Hepatocyte (in vitro differentiated cells): ENCODE results near the gene NUDT17. TPM values are rescaled to one million over a fixed set of nuclear protein-coding genes. Genes with fewer than 3 reads are reported as not detected.
"Not testable (repeated sequence)": the region's sequence is repeated elsewhere in the genome, so short reads cannot be mapped to it uniquely, and the experiment has no call there.

Experiments used
- DNase-seq: peaks from one replicate; pipeline ENCODE4 v3.0.0-alpha.2; 2016; ENCODE audit warnings: low spot score
- H2AFZ ChIP-seq: fragments of 200-600 bp; sonication (generic); 2 replicates; pipeline ENCODE4 v1.6.0; 2016; ENCODE audit warnings: antibody characterized with exemption, mild to moderate bottlenecking
- H3K27ac ChIP-seq: fragments of 200-600 bp; sonication (generic); 2 replicates; pipeline ENCODE4 v1.5.1; 2016; ENCODE audit warnings: mild to moderate bottlenecking
- H3K27me3 ChIP-seq: fragments of 200-600 bp; sonication (generic); 2 replicates; pipeline ENCODE4 v1.6.1; 2016
- H3K36me3 ChIP-seq: fragments of 200-600 bp; sonication (generic); replicated peaks from 2 replicates; pipeline ENCODE4 v1.5.1; 2016; ENCODE audit warnings: low read depth; ENCODE audit not compliant: insufficient read depth
- H3K4me1 ChIP-seq: fragments of 200-600 bp; sonication (generic); 2 replicates; pipeline ENCODE4 v1.5.1; 2016; ENCODE audit warnings: mild to moderate bottlenecking, moderate library complexity; ENCODE audit not compliant: insufficient read depth
- H3K4me2 ChIP-seq: fragments of 200-600 bp; sonication (generic); 2 replicates; pipeline ENCODE4 v1.6.0; 2016
- H3K4me3 ChIP-seq: fragments of 200-600 bp; sonication (generic); 2 replicates; pipeline ENCODE4 v1.5.1; 2016; ENCODE audit warnings: mild to moderate bottlenecking
- H3K79me2 ChIP-seq: fragments of 200-600 bp; sonication (generic); 2 replicates; pipeline ENCODE4 v1.6.0; 2017; ENCODE audit warnings: mild to moderate bottlenecking
- H3K9me2 ChIP-seq: fragments of 200-600 bp; sonication (generic); replicated peaks from 2 replicates; pipeline ENCODE4 v1.6.0; 2017; ENCODE audit warnings: mild to moderate bottlenecking; ENCODE audit not compliant: insufficient read depth
- H3K9me3 ChIP-seq: fragments of 200-600 bp; sonication (generic); 2 replicates; pipeline ENCODE4 v1.5.1; 2016; ENCODE audit warnings: low read depth, mild to moderate bottlenecking
- H4K20me1 ChIP-seq: fragments of 200-600 bp; sonication (generic); 2 replicates; pipeline ENCODE4 v1.6.0; 2016; ENCODE audit warnings: mild to moderate bottlenecking; ENCODE audit not compliant: insufficient read depth, poor library complexity, severe bottlenecking
- CTCF ChIP-seq: fragments of 200-600 bp; sonication (generic); IDR thresholded peaks from 2 replicates; pipeline ENCODE4 v1.5.1; 2016; ENCODE audit warnings: antibody characterized with exemption, mild to moderate bottlenecking; ENCODE audit not compliant: poor library complexity
- EZH2 ChIP-seq: fragments of 200-600 bp; sonication (generic); IDR thresholded peaks from 2 replicates; pipeline ENCODE4 v1.6.1; 2016; ENCODE audit warnings: antibody characterized with exemption, mild to moderate bottlenecking, borderline replicate concordance
- EZH2phosphoT487 ChIP-seq: fragments of 200-600 bp; sonication (generic); IDR thresholded peaks from one replicate; pipeline ENCODE4 v1.6.1; 2018; ENCODE audit warnings: antibody characterized with exemption, mild to moderate bottlenecking, low read depth, moderate library complexity; ENCODE audit not compliant: unreplicated experiment, severe bottlenecking
- WGBS: methylation state at CpG from one replicate; pipeline ENCODE4 v1.1.6; 2016; ENCODE audit warnings: low lambda C conversion rate; ENCODE audit errors: missing lambda C conversion rate; 5-methylcytosine and 5-hydroxymethylcytosine counted together
- polyA plus RNA-seq: library from polyadenylated mRNA; unstranded; fragments of >200 nt; fragmentation: Nextera tagmentation; extraction: Ambion mirVana; gene quantifications from 2 replicates; pipeline ENCODE4 v1.2.1, GENCODE V29; 2016
- total RNA-seq: library from RNA; depleted of rRNA; stranded (reverse); fragments of >200 nt; gene quantifications from 2 replicates; pipeline ENCODE4 v1.2.3, GENCODE V29; 2014

NUDT17 gene
- total and polyA plus RNA-seq, 2 experiments from 2014 or later: 1.3 to 5.2 TPM

- Histone ChIP-seq H4K20me1 (no peaks in the 10 kb centered on the region), H3K9me2 (no peaks in the 10 kb centered on the region), H3K27ac (no peak overlapping the region), H2AFZ (no peak overlapping the region), H3K27me3 (no peaks in the 10 kb centered on the region), H3K79me2 (peaks cover 29% of the 10 kb centered on the region), H3K36me3 (peaks cover 4% of the 10 kb centered on the region), H3K4me3 (no peak overlapping the region), H3K4me1 (peaks cover 9% of the 10 kb centered on the region), H3K9me3 (no peaks in the 10 kb centered on the region), H3K4me2 (no peak overlapping the region)
- TF ChIP-seq CTCF: no peak
- no peak for TF ChIP-seq EZH2phosphoT487
- TF ChIP-seq EZH2: no peak
- no peak for DNase-seq
Observed at GRCh38 chr1:145827966-145828365, 17.5 kb upstream of the NUDT17 start.

GRCh38 chr1:145828367-145829026 lies 16.9 kb upstream of the NUDT17 start:
- no peaks in the 10 kb centered on the region for H3K9me3 ChIP-seq
- no peak for TF ChIP-seq EZH2
- no peak for TF ChIP-seq EZH2phosphoT487
- TF ChIP-seq CTCF: no peak
- peaks cover 9% of the 10 kb centered on the region for H3K4me1 ChIP-seq
- DNase-seq: no peak
- H3K79me2 ChIP-seq: peaks cover 29% of the 10 kb centered on the region
- H3K36me3 ChIP-seq: peaks cover 4% of the 10 kb centered on the region
- H2AFZ ChIP-seq: no peak overlapping the region
- H3K9me2 ChIP-seq: no peaks in the 10 kb centered on the region
- no peaks in the 10 kb centered on the region for H4K20me1 ChIP-seq
- no peaks in the 10 kb centered on the region for H3K27me3 ChIP-seq
- no peak overlapping the region for H3K27ac ChIP-seq
- H3K4me2 ChIP-seq: no peak overlapping the region
- H3K4me3 ChIP-seq: no peak overlapping the region

GRCh38 chr1:145830810-145831209 lies 14.6 kb upstream of the NUDT17 start:
- H3K27me3 ChIP-seq, H3K4me1 ChIP-seq, DNase-seq, H2AFZ ChIP-seq, H3K4me2 ChIP-seq, H3K4me3 ChIP-seq, H3K36me3 ChIP-seq, H3K27ac ChIP-seq, H3K9me2 ChIP-seq, H4K20me1 ChIP-seq, H3K9me3 ChIP-seq: not testable (repeated sequence)
- WGBS: 100% methylated on average over 2 of the region's 2 CpGs
- peaks cover 15% of the 10 kb centered on the region for H3K79me2 ChIP-seq

- no peaks in the 10 kb centered on the region for H3K36me3 ChIP-seq
- H3K4me3 ChIP-seq: no peak overlapping the region
- WGBS: 93% methylated on average over 1 of the region's 1 CpG
- no peak overlapping the region for H2AFZ ChIP-seq
- H3K27ac ChIP-seq: no peak overlapping the region
- H4K20me1 ChIP-seq: no peaks in the 10 kb centered on the region
- no peak for DNase-seq
- no peaks in the 10 kb centered on the region for H3K79me2 ChIP-seq
- H3K9me2 ChIP-seq: no peaks in the 10 kb centered on the region
- no peak overlapping the region for H3K4me2 ChIP-seq
- H3K4me1 ChIP-seq: no peaks in the 10 kb centered on the region
- no peaks in the 10 kb centered on the region for H3K9me3 ChIP-seq
- TF ChIP-seq EZH2phosphoT487 (no peak), EZH2 (no peak), CTCF (no peak)
- H3K27me3 ChIP-seq: no peaks in the 10 kb centered on the region
Observed at GRCh38 chr1:145837656-145838055, 7.8 kb upstream of the NUDT17 start.
